Kidney (tissue), 14 donors: ENCODE measurements around the gene NRG3. TPM values are rescaled to one million over a fixed set of nuclear protein-coding genes. Genes with fewer than 3 reads are reported as not detected.

Source experiments
- DNase-seq, 5 donors: peaks; one replicate each; pipeline ENCODE4 v3.0.0-alpha.2; 2013 to 2020
- FAIRE-seq: peaks from 2 replicates; lab custom pipeline; 2012; peaks lifted over from hg19 to GRCh38; lab: Jason Lieb, UNC
- H3K27ac ChIP-seq, 2 donors: one replicate each; pipeline ENCODE4 v1.7.0; 2013; ENCODE audit warnings: low read depth in 2 of 2, low read length in 2 of 2, inconsistent platforms in 1 of 2
- H3K27me3 ChIP-seq: one replicate; pipeline ENCODE4 v1.7.1; 2013; ENCODE audit warnings: low read length, inconsistent platforms; ENCODE audit not compliant: control insufficient read depth, insufficient read depth
- H3K36me3 ChIP-seq, 3 donors: one replicate each; pipeline versions ENCODE4 v1.7.0 to v1.7.1; 2013; ENCODE audit warnings: low read length in 3 of 3, control low read depth in 1 of 3, inconsistent platforms in 1 of 3; ENCODE audit not compliant: insufficient read depth in 3 of 3, control insufficient read depth in 2 of 3
- H3K4me1 ChIP-seq, 3 donors: one replicate each; pipeline versions ENCODE4 v1.7.0 to v1.7.1; 2013; ENCODE audit warnings: low read length in 3 of 3, inconsistent platforms in 1 of 3, low read depth in 1 of 3; ENCODE audit not compliant: control insufficient read depth in 2 of 3, insufficient read depth in 2 of 3
- H3K4me3 ChIP-seq, 3 donors: one replicate each; pipeline versions ENCODE4 v1.7.0 to v1.8.1; 2013; ENCODE audit warnings: low read length in 3 of 3, control low read depth in 1 of 3, inconsistent platforms in 1 of 3
- H3K9ac ChIP-seq, 3 donors: one replicate each; pipeline versions ENCODE4 v1.7.0 to v1.7.1; 2013; ENCODE audit warnings: low read length in 3 of 3, control low read depth in 1 of 3, inconsistent platforms in 1 of 3
- H3K9me3 ChIP-seq, 3 donors: one replicate each; pipeline versions ENCODE4 v1.7.0 to v1.7.1; 2013; ENCODE audit warnings: low read length in 3 of 3, control low read depth in 1 of 3, inconsistent platforms in 1 of 3; ENCODE audit not compliant: control insufficient read depth in 2 of 3, insufficient read depth in 1 of 3
- CTCF ChIP-seq: IDR thresholded peaks from 3 replicates; pipeline ENCODE4 v1.5.1; 2012; ENCODE audit warnings: mild to moderate bottlenecking, moderate library complexity, borderline replicate concordance; ENCODE audit not compliant: insufficient read depth; ENCODE audit errors: extremely low read depth
- intact Hi-C: fragments of 100-400 bp; cut with DNase I; formaldehyde crosslinking; loops from one replicate; pipeline ENCODE4 v1.11.1; 2022
- polyA plus RNA-seq: library from polyadenylated mRNA; stranded (reverse); fragments of 350-450 nt; fragmentation: Illumina TruSeq; extraction: RNeasy Lipid Tissue Mini Kit (QIAGEN cat#74804); gene quantifications from one replicate; pipeline ENCODE4 v1.2.3, GENCODE V29; 2014; ENCODE audit warnings: low read depth, low replicate concordance; ENCODE audit not compliant: insufficient read depth
- total RNA-seq: library from RNA; stranded (reverse); fragmentation: NEBNext Ultra II Directional; extraction: Animal tissue kit (Norgen Biotek cat#: 25700); gene quantifications from one replicate; pipeline ENCODE4 v1.2.1, GENCODE V29; 2021
- donor health status: control.
- donor health status: control.
- donor health status: control.
- donor health status: control.
- donor health status: control.
- donor health status: DM: yes; HTN: yes; CAD: no.
- donor health status: Normal renal cell carcinoma (clear cell type).

The NRG3 gene
- total and polyA plus RNA-seq, 2 donors from 2014 or later, result 0.62 to 5.4 TPM

GRCh38 chr10:82282782-82283456, 407.9 kb downstream of the NRG3 start:
- no peak overlapping the region for H3K9ac ChIP-seq
- H3K9me3 ChIP-seq, result no peaks in the 10 kb centered on the region
- TF ChIP-seq CTCF, result no peak
- no peaks in the 10 kb centered on the region for H3K36me3 ChIP-seq
- H3K4me1 ChIP-seq, result no peaks in the 10 kb centered on the region
- H3K27ac ChIP-seq, result no peak overlapping the region
- DNase-seq (no peak), FAIRE-seq (no peak)
- no peaks in the 10 kb centered on the region for H3K27me3 ChIP-seq
- H3K4me3 ChIP-seq, result no peak overlapping the region
- intact Hi-C loops, result no loop called here

GRCh38 chr10:82284180-82284579, 409.2 kb downstream of the NRG3 start:
- intact Hi-C loops, result no loop called here
- no peaks in the 10 kb centered on the region for H3K9me3 ChIP-seq
- TF ChIP-seq CTCF, result no peak
- no peaks in the 10 kb centered on the region for H3K4me1 ChIP-seq
- no peaks in the 10 kb centered on the region for H3K27me3 ChIP-seq
- FAIRE-seq (no peak), DNase-seq (no peak)
- H3K36me3 ChIP-seq, result no peaks in the 10 kb centered on the region
- H3K9ac ChIP-seq, result no peak overlapping the region
- H3K27ac ChIP-seq, result no peak overlapping the region
- no peak overlapping the region for H3K4me3 ChIP-seq

- no peaks in the 10 kb centered on the region for H3K36me3 ChIP-seq
- TF ChIP-seq CTCF, result no peak
- H3K27ac ChIP-seq, result no peak overlapping the region
- no peak for DNase-seq
- no peak for FAIRE-seq
- intact Hi-C loops, result no loop called here
- H3K27me3 ChIP-seq, result no peaks in the 10 kb centered on the region
- H3K9me3 ChIP-seq, result no peaks in the 10 kb centered on the region
- no peaks in the 10 kb centered on the region for H3K4me1 ChIP-seq
- no peak overlapping the region for H3K4me3 ChIP-seq
- H3K9ac ChIP-seq, result no peak overlapping the region
Measured at GRCh38 chr10:82288461-82288881, 413.5 kb downstream of the NRG3 start.

- no peak for TF ChIP-seq CTCF
- no peak overlapping the region for H3K27ac ChIP-seq
- intact Hi-C loops, result no loop called here
- DNase-seq, result no peak
- FAIRE-seq, result no peak
- no peak overlapping the region for H3K4me3 ChIP-seq
- no peaks in the 10 kb centered on the region for H3K4me1 ChIP-seq
- no peaks in the 10 kb centered on the region for H3K36me3 ChIP-seq
- no peak overlapping the region for H3K9ac ChIP-seq
- no peaks in the 10 kb centered on the region for H3K9me3 ChIP-seq
- no peaks in the 10 kb centered on the region for H3K27me3 ChIP-seq
Measured at GRCh38 chr10:82289945-82290344, 415.0 kb downstream of the NRG3 start.
